Astrocyte (in vitro differentiated cells and primary cell): ENCODE data around the gene MLPH.

Experiments used
- CTCF ChIP-seq: IDR thresholded peaks from 2 replicates; pipeline ENCODE4 v1.5.1; 2011; ENCODE audit warnings: low read depth, mild to moderate bottlenecking, inconsistent platforms, low read length, moderate library complexity; ENCODE audit not compliant: insufficient read depth
- EZH2 ChIP-seq: IDR thresholded peaks from 2 replicates; pipeline ENCODE4 v1.6.1; 2012; ENCODE audit warnings: mild to moderate bottlenecking, low read length, inconsistent platforms; ENCODE audit not compliant: insufficient read depth

GRCh38 chr2:237603049-237603717 is 116.1 kb downstream of the MLPH start:
- TF ChIP-seq CTCF (no peak), EZH2 (no peak)
